Right forelimb (tissue), 1 donor: ENCODE data around the gene CFAP20DC.
"Not testable (repeated sequence)": the region's sequence is repeated elsewhere in the genome, so short reads cannot be mapped to it uniquely, and the experiment has no call there.

Experiments used
- DNase-seq: peaks from one replicate; pipeline ENCODE4 v3.0.0-alpha.2; 2018

The CFAP20DC gene

GRCh38 chr3:58864480-58864879 is 185.3 kb downstream of the CFAP20DC start:
- DNase-seq, result no peak

DNA sequence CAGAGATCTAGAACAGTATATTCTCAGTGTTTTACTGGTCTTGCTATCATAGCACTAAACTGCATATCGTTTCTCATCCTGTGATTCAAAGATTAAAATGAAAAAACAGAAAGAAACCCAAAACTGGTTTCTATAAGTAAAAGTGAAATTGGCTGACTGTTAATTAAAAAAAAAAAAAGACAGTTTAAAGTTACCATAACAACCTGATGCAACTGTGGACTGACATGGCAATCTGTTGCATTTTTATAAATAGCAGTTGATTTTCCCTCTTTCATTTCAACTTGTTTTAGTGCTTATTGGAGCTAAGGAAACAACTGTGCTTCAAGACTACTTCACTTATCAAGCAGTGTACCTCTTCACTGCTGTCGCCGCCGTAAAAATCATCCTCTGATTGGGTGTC is 186.6 kb downstream of the CFAP20DC start:
- DNase-seq, result no peak

- no peak for DNase-seq
Observed at GRCh38 chr3:58861551-58861950, 188.3 kb downstream of the CFAP20DC start.

DNA sequence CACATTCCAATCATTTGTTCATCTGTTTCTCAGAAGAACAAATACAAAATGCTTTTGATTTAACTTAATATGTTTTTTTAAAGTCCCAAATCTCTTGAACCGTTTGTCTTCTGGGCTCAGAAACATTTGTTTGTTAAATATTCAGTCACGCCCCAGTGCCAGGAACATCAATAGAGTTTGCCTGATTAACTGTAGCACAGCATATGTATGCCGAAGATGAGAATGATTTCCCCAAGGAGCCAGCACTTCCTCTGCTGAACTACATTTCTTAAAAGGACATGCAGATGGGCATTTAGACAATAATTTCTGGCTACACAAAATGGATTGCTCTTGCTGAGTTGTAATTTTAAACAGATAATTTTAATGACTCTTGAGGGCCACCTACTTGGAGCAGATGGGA is 191.7 kb downstream of the CFAP20DC start:
- DNase-seq, result no peak

- DNase-seq, result no peak
Observed at GRCh38 chr3:58857402-58857801, 192.4 kb downstream of the CFAP20DC start.

DNA sequence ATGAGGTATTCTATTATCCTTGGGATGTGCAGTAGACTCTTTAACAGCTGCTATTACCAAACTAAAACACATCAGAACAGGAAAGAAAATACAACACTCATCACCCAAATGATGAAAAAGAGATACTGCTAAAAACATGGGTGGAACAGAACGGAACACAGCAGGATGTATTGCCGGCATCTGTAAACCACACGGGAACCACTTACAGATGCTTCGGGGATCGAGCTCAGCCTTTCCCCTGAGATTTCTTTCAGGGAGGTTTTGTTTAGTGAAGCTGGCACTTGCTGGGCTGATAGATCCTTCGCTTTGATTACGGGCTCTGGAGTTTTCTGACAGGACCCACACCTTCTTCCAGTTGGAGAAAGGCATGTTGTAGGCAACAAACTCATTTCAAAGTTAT is 201.0 kb downstream of the CFAP20DC start:
- no peak for DNase-seq

- DNase-seq, result not testable (repeated sequence)
Observed at GRCh38 chr3:58842050-58842747, 207.6 kb downstream of the CFAP20DC start.

- no peak for DNase-seq
Observed at GRCh38 chr3:58840949-58841348, 208.9 kb downstream of the CFAP20DC start.

DNA sequence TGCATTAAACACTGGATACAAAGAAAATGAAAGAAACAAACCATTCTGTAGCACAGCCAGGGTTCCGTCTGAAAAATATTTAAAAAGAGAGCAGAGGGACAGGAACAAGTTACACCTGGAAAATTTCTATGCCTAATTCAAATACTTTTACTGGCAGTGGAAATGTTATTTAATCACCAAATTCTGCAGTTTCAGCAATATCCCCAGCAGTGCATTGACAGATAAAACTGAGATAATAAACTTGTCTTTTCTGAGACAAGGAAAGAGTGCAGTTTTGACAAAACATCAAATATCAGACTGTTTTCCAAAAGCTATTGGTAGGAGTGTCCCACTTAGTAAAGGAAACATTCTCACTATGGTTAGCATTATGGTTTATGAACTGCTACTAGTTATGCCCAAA is 209.9 kb downstream of the CFAP20DC start:
- no peak for DNase-seq

- DNase-seq, result no peak
Observed at GRCh38 chr3:58839187-58839586, 210.6 kb downstream of the CFAP20DC start.

GRCh38 chr3:58837856-58838255 is 212.0 kb downstream of the CFAP20DC start:
- no peak for DNase-seq

DNA sequence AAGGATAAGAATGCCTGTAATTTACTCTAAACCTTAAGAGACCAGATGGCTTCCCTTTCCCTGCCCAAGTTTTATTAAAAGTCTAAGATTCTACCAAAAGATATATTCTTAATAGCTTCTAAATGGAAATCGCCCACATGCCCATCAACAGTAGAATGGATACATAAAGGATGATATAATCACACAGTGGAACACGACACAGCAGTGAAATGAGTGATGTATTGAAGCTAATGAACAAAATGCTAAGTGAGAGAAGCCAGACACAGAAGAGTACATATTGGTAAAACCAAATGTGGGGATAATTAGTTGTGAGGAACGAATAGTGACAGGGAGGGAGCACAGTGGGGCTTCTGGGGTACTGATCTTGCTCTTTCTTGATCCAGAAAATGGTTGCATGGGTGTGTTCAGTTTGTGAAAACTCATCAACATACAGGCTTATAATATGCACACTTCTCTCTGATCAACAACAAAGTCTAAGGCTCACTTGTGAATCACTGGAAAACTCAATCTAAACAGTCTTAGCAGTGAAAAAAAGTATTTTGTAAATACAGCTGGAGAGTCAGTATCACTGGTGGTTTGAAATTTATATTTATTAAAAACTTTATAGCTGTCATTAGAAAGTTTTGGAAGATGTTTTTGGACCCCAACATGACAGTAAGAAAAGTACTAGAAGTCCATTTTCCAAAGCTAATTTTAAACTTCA is 212.5 kb downstream of the CFAP20DC start:
- no peak for DNase-seq

GRCh38 chr3:58835086-58835485 is 214.7 kb downstream of the CFAP20DC start:
- no peak for DNase-seq

DNA sequence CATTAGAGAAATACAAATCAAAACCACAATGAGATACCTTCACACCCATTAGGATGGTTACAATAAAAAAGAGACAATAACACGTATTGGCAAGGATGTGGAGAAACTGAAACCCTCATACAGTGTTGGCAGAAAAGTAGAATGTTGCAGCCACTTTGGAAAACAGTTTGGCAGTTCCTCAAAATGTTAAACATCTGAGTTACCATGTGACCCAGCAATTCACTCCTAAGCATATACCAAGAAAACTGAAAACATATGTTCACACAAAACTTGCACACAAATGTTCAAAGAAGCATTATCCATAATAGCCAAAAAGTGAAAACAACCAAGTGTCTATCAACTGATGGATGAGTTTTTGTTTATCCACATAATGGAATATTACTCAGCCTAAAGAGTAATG is 216.3 kb downstream of the CFAP20DC start:
- DNase-seq, result no peak

- no peak for DNase-seq
Observed at GRCh38 chr3:58829321-58830000, 220.4 kb downstream of the CFAP20DC start.

DNA sequence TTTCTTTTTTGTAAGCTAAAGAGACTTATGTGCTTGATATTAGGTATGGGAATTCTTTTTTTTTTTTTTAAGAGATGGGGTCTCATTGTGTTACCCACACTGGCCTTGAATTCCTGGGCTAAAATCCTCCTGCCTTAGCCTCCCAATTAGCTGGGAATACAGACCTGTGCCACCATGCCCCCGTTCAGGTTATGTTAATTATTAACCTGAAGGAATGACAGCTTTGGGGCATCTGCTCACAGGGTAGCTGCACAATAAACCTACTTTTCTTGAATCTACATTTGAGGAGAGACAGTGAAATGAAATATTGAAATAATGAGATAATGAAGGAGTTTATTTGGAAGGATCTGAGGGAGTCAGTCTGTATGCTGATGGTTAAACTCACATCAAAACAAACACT is 225.0 kb downstream of the CFAP20DC start:
- DNase-seq, result no peak

GRCh38 chr3:58824285-58824684 is 225.5 kb downstream of the CFAP20DC start:
- peak; percentile 61 for DNase-seq

GRCh38 chr3:58806551-58807244 is 243.1 kb downstream of the CFAP20DC start:
- not testable (repeated sequence) for DNase-seq

DNA sequence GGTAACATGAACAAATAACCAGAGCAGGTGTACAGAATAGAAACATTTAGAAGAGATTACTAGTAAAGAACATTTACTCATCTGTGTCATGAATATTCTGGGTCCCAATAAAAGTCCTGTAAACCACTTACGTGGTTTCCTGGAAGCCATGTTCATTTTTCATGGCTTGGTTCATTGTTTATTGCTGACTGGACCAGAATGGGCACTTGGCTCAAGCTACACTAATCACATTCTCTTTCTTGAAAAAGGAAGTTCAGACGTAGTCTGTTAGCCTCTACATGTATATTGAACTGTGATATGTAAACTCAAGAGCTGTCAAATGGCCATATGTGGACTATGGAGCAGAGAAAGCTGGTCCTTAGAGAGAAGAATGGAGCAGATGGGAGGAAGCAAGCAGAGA is 244.9 kb downstream of the CFAP20DC start:
- DNase-seq, result no peak

DNA sequence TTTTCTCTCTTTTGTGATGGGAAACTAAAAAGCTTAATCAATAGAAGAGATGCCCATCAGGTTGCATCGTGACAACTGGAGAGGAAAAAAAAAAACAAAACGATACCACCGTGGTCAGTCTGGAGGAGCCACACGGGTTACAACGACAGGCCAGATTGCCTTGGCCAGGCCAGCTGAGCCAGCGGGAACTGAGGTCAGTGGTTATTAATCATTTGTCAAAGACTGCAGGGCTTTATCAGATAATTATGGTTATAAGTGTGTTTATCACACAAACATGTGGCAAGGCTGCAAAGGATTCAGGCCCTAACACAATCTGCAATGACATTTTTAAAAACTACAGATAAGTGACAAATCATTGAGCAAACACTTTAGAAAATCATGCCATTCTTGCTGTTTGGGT is 248.3 kb downstream of the CFAP20DC start:
- no peak for DNase-seq

DNA sequence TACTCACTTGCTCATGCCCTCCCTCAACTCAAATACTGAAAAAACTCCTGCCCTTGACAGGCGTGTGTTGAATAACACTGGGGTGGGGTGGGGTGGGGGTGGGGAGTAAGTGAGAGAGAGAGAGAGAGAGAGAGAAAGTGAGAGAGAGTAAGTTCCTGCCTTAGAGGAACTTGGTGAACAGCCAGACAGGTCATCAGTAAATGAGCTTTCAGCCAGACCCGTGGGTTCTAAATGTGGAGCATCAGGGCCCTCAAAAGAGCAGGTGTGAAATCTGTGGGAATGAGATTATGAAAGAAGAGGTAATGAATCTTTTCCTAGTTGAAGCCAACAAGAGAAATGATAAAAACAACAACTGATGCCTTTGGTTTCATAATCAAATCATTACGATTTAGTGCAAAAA is 248.9 kb downstream of the CFAP20DC start:
- no peak for DNase-seq

GRCh38 chr3:58800032-58800431 is 249.8 kb downstream of the CFAP20DC start:
- no peak for DNase-seq

DNA sequence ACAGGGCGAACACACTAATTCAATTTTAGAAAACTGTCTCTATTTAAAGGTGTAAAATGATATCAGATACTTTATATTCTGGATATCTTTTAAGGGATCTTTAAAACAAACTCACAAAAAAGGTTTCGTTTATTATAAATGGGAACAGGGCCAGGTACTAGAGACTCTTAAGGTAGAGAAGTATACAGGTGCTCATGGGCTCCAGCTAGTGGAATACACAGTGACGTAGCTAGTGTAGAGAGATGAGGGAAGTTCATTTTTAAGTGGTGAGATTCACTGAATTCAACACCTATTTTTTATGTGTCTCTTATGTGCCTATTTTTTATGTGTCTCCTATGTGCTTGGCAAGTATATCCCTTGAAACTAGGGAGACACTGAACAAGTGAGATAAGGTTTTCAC is 250.6 kb downstream of the CFAP20DC start:
- no peak for DNase-seq
